Testis (tissue), 3 donors: ENCODE measurements around the gene ADH7. TPM values are rescaled to one million over a fixed set of nuclear protein-coding genes. Genes with fewer than 3 reads are reported as not detected.
A peak's percentile ranks its signal among the peaks of the same experiment; 100 is the strongest.

Experiments used
- DNase-seq: peaks from one replicate; pipeline ENCODE4 v3.0.0-alpha.2; 2019
- H3K27ac ChIP-seq, 2 donors: fragments of 200-600 bp; sonication (generic); one replicate each; pipeline ENCODE4 v1.5.1; 2019
- H3K27me3 ChIP-seq: fragments of 200-600 bp; sonication (generic); one replicate; pipeline ENCODE4 v1.5.1; 2019
- H3K36me3 ChIP-seq: fragments of 200-600 bp; sonication (generic); one replicate; pipeline ENCODE4 v1.5.1; 2017; ENCODE audit warnings: low read depth; ENCODE audit errors: missing control alignments
- H3K4me1 ChIP-seq: fragments of 200-600 bp; sonication (generic); one replicate; pipeline ENCODE4 v1.5.1; 2019
- H3K4me3 ChIP-seq, 2 donors: fragments of 200-600 bp; sonication (generic); one replicate each; pipeline ENCODE4 v1.5.1; 2017 to 2019
- H3K9me3 ChIP-seq: fragments of 200-600 bp; sonication (generic); one replicate; pipeline ENCODE4 v1.5.1; 2017
- CTCF ChIP-seq, 3 experiments: fragments of 450-650 bp in 2 of 3; fragments of 200-600 bp in 1 of 3; sonication (generic) in 1 of 3; IDR thresholded peaks; one replicate each; pipeline ENCODE4 v1.5.1; 2016 to 2019; ENCODE audit warnings: antibody characterized with exemption in 3 of 3, mild to moderate bottlenecking in 2 of 3, moderate library complexity in 1 of 3
- POLR2A ChIP-seq: fragments of 450-650 bp; IDR thresholded peaks from one replicate; pipeline ENCODE4 v1.6.1; 2017; ENCODE audit warnings: antibody characterized with exemption, mild to moderate bottlenecking, moderate library complexity
- WGBS, 2 donors: methylation state at CpG; one replicate each; pipeline ENCODE4 v1.1.5; 2018; 5-methylcytosine and 5-hydroxymethylcytosine counted together
- intact Hi-C: fragments of 100-400 bp; cut with DNase I; formaldehyde crosslinking; loops from one replicate; pipeline ENCODE4 v1.15.1; 2023; ENCODE audit warnings: low total_unique reads
- polyA plus RNA-seq: library from polyadenylated mRNA; stranded (reverse); fragments of 350-450 nt; fragmentation: Illumina TruSeq; extraction: RNeasy Lipid Tissue Mini Kit (QIAGEN cat#74804); gene quantifications from one replicate; pipeline ENCODE4 v1.2.3, GENCODE V29; 2014; ENCODE audit warnings: low read depth, low replicate concordance; ENCODE audit not compliant: insufficient read depth
- total RNA-seq, 2 donors: library from RNA; depleted of rRNA; stranded (reverse); fragments of >200 nt; gene quantifications; one replicate each; pipeline ENCODE4 v1.2.3, GENCODE V29; 2016

ADH7 gene
- total and polyA plus RNA-seq, 3 donors from 2014 or later, result not detected

GRCh38 chr4:99400831-99401230, 34.3 kb downstream of the ADH7 start:
- intact Hi-C loops, result loop anchor here (10.0 kb wide), 1 partner anchor 196 kb away; no protein-coding TSS in a partner anchor
- TF ChIP-seq CTCF (IDR thresholded peaks at IDR 0.05) (no peak), POLR2A (no peak)
- no peak overlapping the region for H3K27ac ChIP-seq
- peaks cover 14% of the 10 kb centered on the region for H3K4me1 ChIP-seq
- DNase-seq, result no peak
- no peaks in the 10 kb centered on the region for H3K27me3 ChIP-seq
- no peaks in the 10 kb centered on the region for H3K36me3 ChIP-seq
- no peak overlapping the region for H3K4me3 ChIP-seq
- H3K9me3 ChIP-seq, result no peaks in the 10 kb centered on the region

GRCh38 chr4:99399017-99399416, 36.1 kb downstream of the ADH7 start:
- H3K4me1 ChIP-seq, result peaks cover 7% of the 10 kb centered on the region
- 73 to 76% methylated on average over 1 of the region's 1 CpG for WGBS, 2 donors
- DNase-seq, result no peak
- TF ChIP-seq POLR2A (no peak), CTCF (IDR thresholded peaks at IDR 0.05) (no peak)
- H3K4me3 ChIP-seq, result no peak overlapping the region
- no peaks in the 10 kb centered on the region for H3K27me3 ChIP-seq
- intact Hi-C loops, result no loop called here
- H3K9me3 ChIP-seq, result no peaks in the 10 kb centered on the region
- H3K27ac ChIP-seq, result no peak overlapping the region
- no peaks in the 10 kb centered on the region for H3K36me3 ChIP-seq

GRCh38 chr4:99395595-99396364, 39.4 kb downstream of the ADH7 start:
- 75 to 79% methylated on average over 3 of the region's 3 CpGs for WGBS, 2 donors
- H3K36me3 ChIP-seq, result no peaks in the 10 kb centered on the region
- H3K27ac ChIP-seq, result peak overlapping the region in 1 of 2 donors; percentile 78
- H3K27me3 ChIP-seq, result no peaks in the 10 kb centered on the region
- H3K4me1 ChIP-seq, result no peaks in the 10 kb centered on the region
- TF ChIP-seq POLR2A, result no peak
- TF ChIP-seq CTCF (IDR thresholded peaks at IDR 0.05), result no peak
- intact Hi-C loops, result no loop called here
- no peaks in the 10 kb centered on the region for H3K9me3 ChIP-seq
- H3K4me3 ChIP-seq, result no peak overlapping the region
- DNase-seq, result no peak

GRCh38 chr4:99394896-99395295, 40.2 kb downstream of the ADH7 start:
- DNase-seq, result no peak
- Histone ChIP-seq H3K27me3 (no peaks in the 10 kb centered on the region), H3K27ac (peak overlapping the region in 1 of 2 donors; percentile 78), H3K36me3 (no peaks in the 10 kb centered on the region), H3K9me3 (no peaks in the 10 kb centered on the region), H3K4me1 (no peaks in the 10 kb centered on the region), H3K4me3 (no peak overlapping the region)
- intact Hi-C loops, result no loop called here
- no peak for TF ChIP-seq CTCF (IDR thresholded peaks at IDR 0.05)
- no peak for TF ChIP-seq POLR2A

- Histone ChIP-seq H3K36me3 (no peaks in the 10 kb centered on the region), H3K4me3 (no peak overlapping the region), H3K4me1 (no peaks in the 10 kb centered on the region), H3K27me3 (no peaks in the 10 kb centered on the region), H3K9me3 (no peaks in the 10 kb centered on the region), H3K27ac (no peak overlapping the region)
- 61 to 69% methylated on average over 1 of the region's 1 CpG for WGBS, 2 donors
- intact Hi-C loops, result no loop called here
- no peak for DNase-seq
- no peak for TF ChIP-seq CTCF (IDR thresholded peaks at IDR 0.05)
- TF ChIP-seq POLR2A, result no peak
Measured at GRCh38 chr4:99390055-99390454, 45.1 kb downstream of the ADH7 start.
